CD14-positive monocyte (primary cell): ENCODE results near the gene GLS. TPM values are rescaled to one million over a fixed set of nuclear protein-coding genes. Genes with fewer than 3 reads are reported as not detected.

Source experiments
- DNase-seq, 3 donors: peaks; one replicate each; pipeline ENCODE4 v3.0.0-alpha.2; 2011 to 2022
- H2AFZ ChIP-seq: 2 replicates; pipeline ENCODE4 v1.6.0; 2012; ENCODE audit warnings: mild to moderate bottlenecking, low read depth, low read length, inconsistent platforms; ENCODE audit not compliant: insufficient read depth, poor library complexity, severe bottlenecking
- H3K27ac ChIP-seq, 2 donors: 1 replicate in 1 of 2; 2 replicates in 1 of 2; pipeline ENCODE4 v1.5.1; 2012 to 2013; ENCODE audit warnings: low read length in 2 of 2, control low read depth in 1 of 2, inconsistent platforms in 1 of 2, low read depth in 1 of 2, mild to moderate bottlenecking in 1 of 2
- H3K27me3 ChIP-seq, 2 donors: one replicate each; pipeline versions ENCODE4 v1.6.0 to v1.6.1; 2011 to 2013; ENCODE audit warnings: low read length in 2 of 2; ENCODE audit not compliant: control insufficient read depth in 2 of 2, insufficient read depth in 2 of 2
- H3K36me3 ChIP-seq, 2 donors: replicated peaks in 1 of 2; 1 replicate in 1 of 2; 2 replicates in 1 of 2; pipeline versions ENCODE4 v1.5.1 to v1.6.1; 2012 to 2013; ENCODE audit warnings: low read length in 2 of 2, control low read depth in 1 of 2, inconsistent platforms in 1 of 2, mild to moderate bottlenecking in 1 of 2; ENCODE audit not compliant: insufficient read depth in 2 of 2, control insufficient read depth in 1 of 2
- H3K4me1 ChIP-seq, 2 donors: 1 replicate in 1 of 2; 2 replicates in 1 of 2; pipeline versions ENCODE4 v1.5.1 to v1.6.1; 2012 to 2013; ENCODE audit warnings: low read length in 2 of 2, control low read depth in 1 of 2, inconsistent platforms in 1 of 2, mild to moderate bottlenecking in 1 of 2, moderate library complexity in 1 of 2; ENCODE audit not compliant: insufficient read depth in 2 of 2, control insufficient read depth in 1 of 2
- H3K4me2 ChIP-seq: replicated peaks from 2 replicates; pipeline ENCODE3; 2012; ENCODE audit warnings: low read length, moderate library complexity, mild to moderate bottlenecking; ENCODE audit not compliant: poor library complexity, severe bottlenecking; ENCODE audit errors: extremely low read depth
- H3K4me3 ChIP-seq, 3 experiments: fragments of 200-600 bp in 1 of 3; sonication (generic) in 1 of 3; replicated peaks in 1 of 3; 1 replicate in 2 of 3; 2 replicates in 1 of 3; pipeline ENCODE4 v1.5.1; 2011 to 2013; ENCODE audit warnings: low read length in 3 of 3, mild to moderate bottlenecking in 3 of 3, control low read depth in 2 of 3, low read depth in 2 of 3, inconsistent platforms in 1 of 3, moderate library complexity in 1 of 3
- H3K79me2 ChIP-seq: 2 replicates; pipeline ENCODE4 v1.6.0; 2012; ENCODE audit warnings: mild to moderate bottlenecking, control low read depth, inconsistent platforms, low read length, moderate library complexity; ENCODE audit not compliant: insufficient read depth
- H3K9ac ChIP-seq: 2 replicates; pipeline ENCODE4 v1.6.0; 2017; ENCODE audit warnings: low read length, mild to moderate bottlenecking; ENCODE audit not compliant: insufficient read depth, poor library complexity, severe bottlenecking
- H3K9me3 ChIP-seq, 2 donors: replicated peaks in 1 of 2; 1 replicate in 1 of 2; 2 replicates in 1 of 2; pipeline versions ENCODE4 v1.5.1 to v1.6.1; 2012 to 2013; ENCODE audit warnings: low read length in 2 of 2, control low read depth in 1 of 2; ENCODE audit not compliant: control insufficient read depth in 1 of 2, insufficient read depth in 1 of 2
- H4K20me1 ChIP-seq: 2 replicates; pipeline ENCODE4 v1.6.0; 2012; ENCODE audit warnings: mild to moderate bottlenecking, low read length, control low read depth, moderate library complexity; ENCODE audit not compliant: insufficient read depth
- H3K27ac Mint-ChIP-seq, 7 donors: one replicate each; pipeline ENCODE4 v1.8.0; 2020; ENCODE audit warnings: mild to moderate bottlenecking in 7 of 7, mixed read lengths in 7 of 7, moderate library complexity in 6 of 7, inconsistent platforms in 2 of 7
- H3K27me3 Mint-ChIP-seq, 3 donors: one replicate each; pipeline ENCODE4 v1.8.0; 2021 to 2022; ENCODE audit warnings: low read depth in 3 of 3, mild to moderate bottlenecking in 3 of 3, mixed read lengths in 3 of 3, moderate library complexity in 3 of 3, inconsistent platforms in 1 of 3
- H3K36me3 Mint-ChIP-seq, 2 donors: one replicate each; pipeline ENCODE4 v1.8.0; 2020; ENCODE audit warnings: mixed read lengths in 2 of 2, inconsistent platforms in 1 of 2, mild to moderate bottlenecking in 1 of 2
- H3K4me1 Mint-ChIP-seq: one replicate; pipeline ENCODE4 v1.8.0; 2020; ENCODE audit warnings: mild to moderate bottlenecking, mixed read lengths
- H3K4me3 Mint-ChIP-seq, 2 donors: one replicate each; pipeline ENCODE4 v1.8.0; 2020; ENCODE audit warnings: mild to moderate bottlenecking in 2 of 2, mixed read lengths in 2 of 2, moderate library complexity in 1 of 2
- H3K9me3 Mint-ChIP-seq, 7 donors: one replicate each; pipeline ENCODE4 v1.8.0; 2020 to 2022; ENCODE audit warnings: mixed read lengths in 7 of 7, mild to moderate bottlenecking in 6 of 7, moderate library complexity in 6 of 7, inconsistent platforms in 2 of 7
- CTCF ChIP-seq: fragments of 200-600 bp; IDR thresholded peaks from one replicate; pipeline ENCODE4 v1.8.0; 2022; ENCODE audit warnings: antibody characterized with exemption, mild to moderate bottlenecking
- WGBS: methylation state at CpG from one replicate; pipeline ENCODE4 v1.1.5; 2013; ENCODE audit warnings: missing lambda C conversion rate; ENCODE audit not compliant: insufficient coverage; 5-methylcytosine and 5-hydroxymethylcytosine counted together
- intact Hi-C, 2 donors: fragments of 100-400 bp; cut with micrococcal nuclease; formaldehyde crosslinking; loops; one replicate each; pipeline versions ENCODE4 v1.15.0 to v1.15.1; 2023
- polyA plus RNA-seq, 3 donors: library from polyadenylated mRNA; depleted of rRNA in 1 of 3; unstranded in 2 of 3; stranded (reverse) in 1 of 3; fragments of 300-500 nt in 2 of 3; fragments of >200 nt in 1 of 3; fragmentation: Illumina TruSeq in 2 of 3; gene quantifications; 1 replicate in 2 of 3; 2 replicates in 1 of 3; pipeline ENCODE4 v1.2.3, GENCODE V29; 2012 to 2021

GLS gene
- polyA plus RNA-seq, 3 donors, result 6.0 to 29.5 (median 9.0) TPM

GRCh38 chr2:190968522-190968921 is 87.9 kb downstream of the GLS start:
- intact Hi-C loops, result loop anchor here in 1 of 2 donors (5.0 kb wide), 1 partner anchor 44 kb away; the partner anchor contains the start of gene STAT1
- Mint-ChIP-seq H3K27ac (peak overlapping the region in 1 of 7 donors; percentile 19), H3K27me3 (no peaks in the 10 kb centered on the region), H3K4me1 (peaks cover 20% of the 10 kb centered on the region), H3K9me3 (no peaks in the 10 kb centered on the region), H3K36me3 (peaks cover 92 to 95% of the 10 kb centered on the region in 2 donors), H3K4me3 (no peak overlapping the region)
- TF ChIP-seq CTCF, result no peak
- Histone ChIP-seq H3K9ac (no peak overlapping the region), H3K9me3 (no peaks in the 10 kb centered on the region), H3K27me3 (no peaks in the 10 kb centered on the region), H3K4me3 (no peak overlapping the region), H4K20me1 (peaks cover 89% of the 10 kb centered on the region), H2AFZ (no peak overlapping the region), H3K27ac (no peak overlapping the region), H3K36me3 (peaks cover 98 to 100% of the 10 kb centered on the region in 2 donors), H3K4me1 (peaks cover 13 to 18% of the 10 kb centered on the region in 2 donors), H3K79me2 (no peaks in the 10 kb centered on the region), H3K4me2 (no peak overlapping the region)
- DNase-seq, result no peak
- no CpG with 5 or more reads among the region's 2 CpGs for WGBS

- Histone ChIP-seq H3K4me2 (no peak overlapping the region), H3K27me3 (no peaks in the 10 kb centered on the region), H3K9me3 (no peaks in the 10 kb centered on the region), H3K4me3 (no peak overlapping the region), H3K79me2 (no peaks in the 10 kb centered on the region), H2AFZ (no peak overlapping the region), H3K9ac (no peak overlapping the region), H4K20me1 (peaks cover 95% of the 10 kb centered on the region), H3K4me1 (peaks cover 13 to 18% of the 10 kb centered on the region in 2 donors), H3K36me3 (peaks cover 98 to 100% of the 10 kb centered on the region in 2 donors), H3K27ac (peak overlapping the region in 1 of 2 donors; percentile 67)
- peaks cover 92 to 95% of the 10 kb centered on the region in 2 donors for H3K36me3 Mint-ChIP-seq
- TF ChIP-seq CTCF, result no peak
- H3K27ac Mint-ChIP-seq, result peak overlapping the region in 6 of 7 donors; percentile 56 to 85 (median 68)
- no CpG with 5 or more reads among the region's 3 CpGs for WGBS
- H3K9me3 Mint-ChIP-seq, result no peaks in the 10 kb centered on the region
- no peaks in the 10 kb centered on the region for H3K27me3 Mint-ChIP-seq
- peaks cover 20% of the 10 kb centered on the region for H3K4me1 Mint-ChIP-seq
- intact Hi-C loops, result no loop called here
- no peak overlapping the region for H3K4me3 Mint-ChIP-seq
- DNase-seq, result no peak
These were observed 89.5 kb downstream of the GLS start for GRCh38 chr2:190970160-190970559.
